SH-SY5Y (cell line): ENCODE results near the gene MZT1.

ENCODE experiments used
- GATA2 ChIP-seq: IDR thresholded peaks from 2 replicates; pipeline ENCODE4 v1.6.1; 2011; ENCODE audit warnings: mild to moderate bottlenecking, low read depth, low read length
- GATA3 ChIP-seq: IDR thresholded peaks from 2 replicates; pipeline ENCODE4 v1.6.1; 2011; ENCODE audit warnings: low read depth, mild to moderate bottlenecking, low read length, moderate library complexity

MZT1 gene, protein sequence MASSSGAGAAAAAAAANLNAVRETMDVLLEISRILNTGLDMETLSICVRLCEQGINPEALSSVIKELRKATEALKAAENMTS

DNA sequence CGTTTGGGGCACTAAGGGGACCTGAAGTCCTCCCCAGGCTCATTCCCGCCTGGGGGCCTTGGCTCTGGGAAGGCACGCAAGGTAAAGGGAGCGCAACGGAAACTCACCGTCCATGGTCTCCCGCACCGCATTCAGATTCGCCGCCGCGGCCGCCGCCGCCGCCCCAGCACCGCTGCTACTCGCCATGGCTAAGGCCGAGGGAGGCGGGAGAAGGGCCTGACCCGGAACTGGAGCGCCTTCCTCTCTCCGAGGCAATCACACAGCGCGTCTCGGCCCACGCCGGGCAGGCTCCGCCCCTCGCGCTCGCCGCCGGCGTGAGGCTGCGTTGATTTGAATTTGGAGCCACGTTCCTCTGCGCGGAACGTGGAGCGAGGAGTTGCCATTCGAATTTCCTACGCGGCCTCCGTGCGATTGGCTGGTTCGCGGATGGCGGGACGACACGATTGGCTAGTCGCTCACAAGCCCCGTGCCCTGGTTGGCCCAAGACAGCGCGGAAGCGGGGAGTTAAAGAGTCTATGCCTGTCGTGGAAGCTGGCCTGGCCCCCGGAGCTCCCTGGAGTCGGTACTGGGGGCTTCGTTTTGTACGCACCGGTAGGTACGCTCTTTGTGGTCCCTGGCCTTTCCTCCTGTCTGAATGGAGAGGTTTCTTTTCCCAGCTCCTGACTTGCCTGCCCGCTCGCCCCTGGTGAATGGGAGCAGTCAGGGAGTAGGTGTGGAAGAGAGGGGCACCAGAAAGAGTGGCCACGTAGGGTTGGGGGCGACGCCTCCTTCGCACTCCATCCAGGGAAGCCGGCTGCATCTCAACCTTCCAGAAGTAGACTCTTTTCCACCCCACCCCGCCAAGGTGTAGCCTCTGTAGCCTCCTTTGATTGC lies at the start of gene MZT1, which contains the start of gene BORA:
Gene MZT1 (minus strand): TSS at position 213 of the 873 bp plus-strand sequence. CDS start 27 bp downstream, at position 186.
Gene BORA (plus strand): TSS at position 507 of the 873 bp plus-strand sequence. CDS start 1,018 bp downstream, outside the sequence.
- TF ChIP-seq GATA3 = no peak
- no peak for TF ChIP-seq GATA2

DNA sequence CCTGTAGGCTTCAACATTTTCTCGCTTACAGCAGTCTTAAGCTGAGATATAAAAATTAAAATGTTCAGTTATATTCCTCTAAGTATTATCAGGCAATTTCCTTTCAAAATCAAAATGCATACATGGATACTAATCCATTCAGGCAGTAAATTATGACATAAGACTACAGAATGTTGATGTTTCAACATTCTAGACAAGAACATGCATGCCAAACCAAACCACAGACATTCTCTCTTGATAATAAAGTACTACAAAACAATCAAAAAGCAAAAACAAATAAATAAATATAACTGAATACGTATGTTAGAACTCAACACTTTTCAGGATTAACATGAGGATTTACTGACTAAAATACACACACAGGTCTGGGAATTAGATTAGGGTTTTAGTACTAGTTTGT lies 46.6 kb upstream of the MZT1 start:
- TF ChIP-seq GATA3 = no peak
- no peak for TF ChIP-seq GATA2

DNA sequence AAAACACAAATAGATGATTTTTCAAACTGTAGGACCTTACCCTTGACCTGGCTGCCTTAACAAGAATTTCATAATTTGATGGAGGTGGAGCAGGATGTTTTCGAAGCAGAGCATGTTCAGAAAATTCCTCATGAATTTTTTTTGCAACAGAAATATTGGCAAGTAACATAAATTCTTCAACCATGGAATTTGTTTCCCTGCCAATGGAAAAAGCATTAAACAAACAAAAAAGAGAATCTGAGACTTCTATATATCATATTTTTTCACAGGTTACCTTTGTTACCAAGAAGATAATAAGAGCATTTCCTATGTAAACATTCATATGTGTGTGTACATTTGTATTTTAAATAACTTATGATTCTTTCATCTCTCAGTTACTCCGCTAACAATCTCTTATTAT lies 36.0 kb upstream of the MZT1 start:
- TF ChIP-seq GATA2 (no peak), GATA3 (no peak)

DNA sequence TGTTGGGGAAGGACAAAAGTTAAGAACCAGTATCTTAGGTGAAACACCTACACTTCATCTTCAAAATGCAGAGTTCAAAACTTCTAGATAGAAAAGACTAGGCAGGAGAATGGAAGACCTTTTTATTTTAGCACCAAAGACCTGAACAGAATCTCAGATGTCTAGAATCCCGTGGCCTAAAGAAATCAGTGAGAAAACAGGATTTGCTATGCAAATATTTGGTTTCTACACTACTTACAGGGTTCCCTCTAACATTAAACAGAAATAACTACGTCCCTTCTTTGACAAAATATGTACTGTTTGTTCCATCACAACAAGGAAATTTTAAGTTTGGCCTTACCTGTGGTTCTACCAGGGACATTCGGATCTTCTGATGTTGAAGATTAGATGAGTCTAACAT lies 32.8 kb upstream of the MZT1 start:
- no peak for TF ChIP-seq GATA3
- TF ChIP-seq GATA2 = no peak

DNA sequence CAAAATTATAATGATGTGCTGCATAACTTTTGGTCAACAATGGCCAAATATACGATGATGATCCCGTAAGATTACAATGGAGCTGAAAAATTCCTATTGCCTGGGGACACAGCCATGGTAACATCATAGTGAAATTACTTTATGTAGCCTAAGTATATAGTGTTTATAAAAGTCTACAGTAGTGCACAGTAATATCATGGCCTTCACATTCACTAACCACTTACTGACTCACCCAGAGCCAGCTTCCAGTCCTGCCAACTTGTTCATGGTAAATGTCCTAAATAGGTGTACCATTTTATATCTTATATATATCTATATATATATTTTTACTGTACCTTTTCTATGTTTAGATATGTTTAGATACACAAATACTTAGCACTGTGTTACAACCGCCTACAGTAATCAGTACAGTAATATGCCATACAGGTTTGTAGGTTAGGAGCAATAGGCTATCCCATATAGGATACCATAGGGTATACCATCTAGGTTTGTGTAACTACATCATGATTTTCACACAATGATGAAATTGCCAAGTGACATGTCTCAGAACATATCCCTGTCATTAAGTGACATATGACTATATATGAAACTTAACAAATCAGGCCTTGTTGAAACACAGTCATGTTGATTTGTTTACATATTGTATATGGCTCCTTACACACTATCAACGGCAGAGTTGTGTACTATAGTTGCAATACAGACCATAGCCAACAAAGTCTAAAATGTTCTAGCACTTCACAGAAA lies 30.5 kb upstream of the MZT1 start:
- no peak for TF ChIP-seq GATA3
- no peak for TF ChIP-seq GATA2

DNA sequence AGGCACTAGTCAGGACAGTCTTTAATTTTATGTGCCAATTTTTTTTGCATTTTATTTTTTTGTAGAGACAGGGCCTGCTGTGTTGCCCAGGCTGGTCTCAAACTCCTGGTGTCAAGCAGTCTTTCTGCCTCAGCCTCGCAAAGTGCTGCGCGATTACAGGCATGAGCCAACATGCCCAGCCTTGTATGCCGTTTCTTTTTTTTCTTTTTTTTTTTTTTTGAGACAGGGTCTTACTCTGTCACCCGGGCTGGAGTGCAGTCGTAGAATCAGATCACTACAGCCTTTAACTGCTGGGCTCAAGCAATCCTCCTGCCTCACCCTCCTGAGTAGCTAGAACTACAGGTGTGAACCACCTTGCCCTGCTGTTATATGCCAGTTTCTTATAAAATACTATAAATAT lies 26.7 kb upstream of the MZT1 start:
- TF ChIP-seq GATA3 (no peak), GATA2 (no peak)

DNA sequence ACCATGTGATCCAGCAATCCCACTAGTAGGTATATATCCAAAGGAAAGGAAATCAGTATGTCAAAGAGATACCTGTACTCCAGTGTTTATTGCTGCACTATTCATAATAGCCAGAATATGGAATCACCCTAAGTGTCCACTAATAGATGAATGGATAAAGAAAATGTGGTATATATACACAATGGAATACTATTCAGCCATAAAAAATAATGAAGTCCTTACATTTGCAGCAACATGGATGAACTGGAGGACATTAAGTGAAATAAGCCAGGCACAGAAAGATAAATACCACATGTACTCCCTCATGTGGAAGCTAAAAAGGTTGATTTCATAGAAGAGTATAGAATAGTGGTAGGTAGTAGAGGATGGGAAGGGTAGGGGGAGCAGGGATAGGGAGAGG lies 23.8 kb upstream of the MZT1 start:
- no peak for TF ChIP-seq GATA3
- no peak for TF ChIP-seq GATA2

DNA sequence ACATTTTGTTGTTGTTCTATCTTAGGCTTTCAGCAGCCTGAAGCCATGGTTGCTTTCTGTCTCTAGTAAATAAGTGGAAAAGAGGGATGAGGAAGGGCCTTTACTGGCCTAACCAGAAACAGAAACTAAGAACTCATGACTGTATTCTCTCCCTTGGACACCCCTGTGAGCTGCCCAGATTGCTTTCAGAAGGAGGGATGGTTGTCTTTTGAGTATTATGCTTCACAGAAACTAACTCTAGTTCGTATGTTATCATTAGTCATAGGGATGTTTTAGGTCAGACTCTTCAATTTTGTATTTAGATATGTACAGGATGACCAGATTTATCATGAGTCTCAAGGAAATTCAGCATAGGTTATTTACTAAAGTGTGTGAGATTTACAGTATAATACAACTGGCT lies 17.8 kb upstream of the MZT1 start:
- TF ChIP-seq GATA3 = no peak
- no peak for TF ChIP-seq GATA2

DNA sequence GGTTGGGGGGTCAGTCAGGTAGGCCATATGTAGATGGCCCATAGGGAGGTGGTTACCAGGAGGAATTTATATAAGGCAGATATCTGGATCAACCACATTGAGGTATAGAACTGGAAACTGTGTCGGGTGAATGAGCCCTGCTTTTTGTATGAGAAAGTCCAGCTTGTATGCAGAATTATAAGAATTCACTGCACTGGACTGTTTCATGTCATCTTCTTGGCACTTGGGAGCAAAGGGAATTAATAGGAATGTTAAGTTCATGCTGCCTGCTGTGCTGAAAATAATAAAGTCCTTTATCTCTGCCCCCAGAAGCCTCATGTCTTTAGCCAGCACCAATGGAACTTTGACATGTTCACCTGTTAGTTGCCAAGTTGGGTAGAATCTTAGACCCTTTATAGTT lies 12.6 kb upstream of the MZT1 start:
- no peak for TF ChIP-seq GATA2
- TF ChIP-seq GATA3 = no peak

DNA sequence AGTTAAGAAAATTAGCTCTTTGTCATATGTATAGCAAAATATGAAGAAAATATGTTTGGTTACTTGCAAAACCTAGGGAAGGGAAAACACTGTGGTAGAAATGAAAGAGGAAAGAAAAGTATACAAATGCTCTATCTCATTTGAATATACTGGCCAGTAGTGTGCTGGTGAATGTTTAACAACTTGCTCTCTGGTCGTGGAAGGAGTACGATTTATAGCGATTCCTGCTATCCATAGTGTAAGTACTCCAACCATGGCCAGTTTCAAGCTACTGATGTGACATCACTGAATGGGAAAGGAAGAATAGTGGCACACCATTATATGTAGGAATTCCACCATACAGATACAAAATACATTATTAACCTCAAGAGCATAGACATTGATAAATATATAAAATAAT lies 9.6 kb upstream of the MZT1 start:
- TF ChIP-seq GATA2 (no peak), GATA3 (no peak)

DNA sequence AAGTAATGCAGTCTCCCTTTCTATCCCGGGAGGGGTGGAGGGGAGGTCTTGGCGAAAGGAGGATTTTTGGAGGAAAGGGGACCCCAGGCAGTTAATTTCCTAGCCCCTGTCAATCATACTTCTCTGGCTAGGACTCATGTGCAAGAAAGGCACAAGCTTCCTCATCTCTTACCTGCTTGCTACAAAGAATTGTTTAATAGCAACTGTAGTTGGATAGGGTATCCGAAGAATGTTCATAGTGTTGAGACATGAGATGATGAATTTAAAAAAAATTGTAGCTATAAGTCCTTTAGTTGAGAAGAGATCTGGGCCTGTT lies 819 bp upstream of the MZT1 start:
- TF ChIP-seq GATA2 (no peak), GATA3 (no peak)

DNA sequence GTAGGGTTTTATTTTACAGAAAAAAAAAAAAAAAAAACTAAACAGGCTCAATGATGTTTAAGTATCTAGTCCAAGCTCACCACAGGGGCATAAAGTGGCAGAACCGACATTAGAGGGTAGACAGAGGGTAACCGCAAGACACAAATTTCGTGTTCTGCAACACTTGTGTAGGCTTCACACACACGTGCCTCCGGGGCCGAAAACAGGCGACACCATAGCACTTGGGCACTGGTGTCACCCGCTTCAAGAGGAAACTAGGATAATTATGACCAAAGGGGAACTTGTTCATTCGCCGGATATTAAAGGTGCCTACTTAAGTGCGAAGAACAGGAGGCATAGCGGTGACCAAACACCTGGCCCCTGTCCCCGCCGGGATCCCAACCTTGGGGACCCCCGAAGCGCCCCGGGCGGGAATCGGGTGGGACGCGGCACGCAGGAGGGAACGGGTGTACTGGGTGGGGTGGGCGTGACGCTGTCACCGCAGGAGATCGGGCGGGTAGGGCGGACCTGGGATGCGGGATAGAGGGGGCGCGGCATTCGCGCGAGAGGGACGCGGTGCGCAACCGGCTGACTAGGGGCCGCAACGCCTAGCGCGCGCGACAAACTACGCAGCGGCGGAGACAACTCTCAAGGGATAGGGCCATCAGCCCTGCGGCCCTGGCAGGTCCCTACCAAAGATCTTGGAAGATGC lies 558 bp downstream of the MZT1 start:
- no peak for TF ChIP-seq GATA2
- TF ChIP-seq GATA3 = no peak

DNA sequence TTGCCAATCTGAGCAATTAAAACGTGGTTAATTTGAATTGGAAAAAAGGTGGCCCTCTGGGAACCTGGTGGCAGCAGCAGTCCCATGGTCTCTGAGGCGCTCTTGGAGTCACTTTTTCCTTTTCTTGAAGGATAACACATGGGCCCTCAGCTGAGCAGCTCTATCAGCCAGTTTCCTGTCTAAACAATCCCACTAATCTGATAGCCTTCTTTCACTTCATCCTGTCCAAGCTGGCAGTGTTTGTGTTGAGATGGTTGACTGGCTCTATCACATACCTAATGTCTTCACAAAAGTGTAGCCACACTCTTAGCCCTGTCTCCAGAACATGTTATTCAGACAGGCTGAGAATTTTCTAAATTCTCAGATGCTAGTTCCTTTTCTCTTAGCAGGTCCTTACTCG lies 10.7 kb downstream of the MZT1 start:
- TF ChIP-seq GATA2 = no peak

DNA sequence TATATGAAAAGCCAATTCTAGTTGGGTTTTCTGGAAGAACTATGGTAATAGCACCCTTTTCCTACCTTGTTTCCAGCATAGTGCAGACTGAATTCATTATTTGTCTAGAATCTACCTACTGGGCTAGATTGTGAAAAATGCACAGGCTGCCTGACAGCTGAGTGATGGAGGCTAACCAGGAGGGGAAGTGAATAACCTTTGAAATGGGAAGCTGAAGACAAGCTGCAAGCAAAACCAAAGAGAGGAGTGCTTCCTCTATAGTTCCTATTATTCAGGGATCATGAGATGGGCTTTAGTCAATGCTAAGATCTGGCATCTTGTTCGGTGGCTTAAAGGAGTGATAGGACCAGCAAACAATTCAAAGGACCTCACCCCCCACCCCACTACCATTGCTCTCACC lies 26.9 kb downstream of the MZT1 start:
- TF ChIP-seq GATA3 (no peak), GATA2 (no peak)
